GF-D8 (cell line): ENCODE results near the gene TMEM130.
"Not testable (repeated sequence)": the region's sequence is repeated elsewhere in the genome, so short reads cannot be mapped to it uniquely, and the experiment has no call there.

ENCODE experiments used
- DNase-seq: peaks from one replicate; lab custom pipeline; 2025; lab: John Stamatoyannopoulos, UW

TMEM130 gene

GRCh38 chr7:98877692-98878364 lies 8.0 kb upstream of the TMEM130 start:
- no peak for DNase-seq

DNA sequence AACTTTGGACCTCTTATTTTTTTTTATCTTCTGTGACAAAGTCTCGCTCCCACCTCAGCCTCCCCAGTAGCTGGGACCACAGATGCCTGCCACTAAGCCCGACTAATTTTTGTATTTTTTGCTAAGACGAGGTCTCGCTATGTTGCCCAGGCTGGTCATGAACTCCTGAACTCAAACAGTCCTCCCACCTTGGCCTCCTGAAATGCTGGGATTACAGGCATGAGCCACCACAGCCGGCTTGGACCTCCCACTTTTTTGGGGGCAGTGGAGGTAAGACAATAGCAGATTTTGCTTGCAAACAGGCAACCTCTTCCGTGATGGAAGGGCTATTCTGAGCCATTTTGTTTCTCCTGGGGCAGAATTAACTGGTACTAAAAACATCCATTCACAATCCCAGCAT lies 7.3 kb upstream of the TMEM130 start:
- DNase-seq = no peak

GRCh38 chr7:98875501-98875900 lies 5.7 kb upstream of the TMEM130 start:
- DNase-seq = no peak

DNA sequence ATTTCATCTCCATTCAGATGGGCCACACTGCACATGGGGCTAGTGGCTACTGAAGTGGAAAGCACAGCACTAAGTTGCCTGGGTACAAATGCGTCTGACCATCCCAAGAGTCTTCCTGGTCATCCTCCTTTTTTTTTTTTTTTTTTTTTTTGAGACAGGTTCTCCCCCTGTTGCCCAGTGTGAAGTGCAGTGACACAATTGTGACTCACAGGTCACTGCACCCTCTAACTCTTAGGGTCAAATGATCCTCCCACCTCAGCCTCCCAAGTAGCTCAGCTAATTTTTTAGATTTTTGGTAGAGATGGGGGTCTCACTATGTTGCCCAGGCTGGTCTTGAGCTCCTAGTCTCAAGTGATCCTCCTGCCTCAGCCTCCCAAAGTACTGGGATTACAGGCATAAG lies 5.1 kb upstream of the TMEM130 start:
- DNase-seq = no peak

DNA sequence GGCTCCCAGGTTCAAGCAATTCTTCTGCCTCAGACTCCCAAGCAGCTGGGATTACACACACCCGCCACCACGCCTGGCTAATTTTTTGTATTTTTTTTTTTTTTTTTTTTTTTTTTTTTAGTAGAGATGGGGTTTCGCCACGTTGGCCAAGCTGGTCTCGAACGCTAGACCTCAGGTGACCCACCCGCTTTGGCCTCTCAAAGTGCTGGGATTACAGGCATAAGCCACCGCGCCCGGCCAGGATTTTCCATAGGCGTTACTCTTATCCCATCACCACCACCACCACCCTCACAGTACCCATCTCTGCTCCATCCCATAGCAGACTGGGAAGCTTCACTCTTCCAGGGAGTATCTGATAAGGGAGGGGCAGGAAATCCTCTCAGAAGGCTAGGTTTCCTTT lies 3.8 kb upstream of the TMEM130 start:
- DNase-seq = not testable (repeated sequence)

DNA sequence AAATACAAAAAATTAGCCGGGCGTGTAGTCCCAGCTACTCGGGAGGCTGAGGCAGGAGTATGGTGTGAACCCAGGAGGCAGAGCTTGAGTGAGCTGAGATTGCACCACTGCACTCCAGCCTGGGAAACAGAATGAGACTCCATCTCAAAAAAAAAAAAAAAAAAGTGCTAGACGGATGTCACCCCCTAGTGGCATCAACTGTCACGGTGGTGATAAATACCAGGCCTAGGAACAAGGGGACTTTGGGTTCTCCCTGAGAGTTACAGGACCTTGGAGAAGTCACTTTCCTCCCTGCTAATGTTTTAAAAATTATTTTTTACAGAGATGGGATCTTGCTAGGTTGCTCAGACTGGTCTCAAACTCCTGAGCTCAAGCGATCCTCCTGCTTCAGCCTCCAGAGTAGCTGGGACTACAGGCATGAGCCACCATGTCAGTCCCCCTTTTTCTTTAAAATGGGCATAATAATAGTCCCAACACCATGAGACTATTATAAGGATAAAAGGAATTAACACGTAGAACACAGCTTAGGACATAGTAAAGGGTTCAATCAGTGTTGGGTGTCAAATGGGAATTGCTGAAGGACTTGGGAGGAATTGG lies 2.6 kb upstream of the TMEM130 start:
- no peak for DNase-seq

GRCh38 chr7:98870807-98871491 lies 1.1 kb upstream of the TMEM130 start:
- no peak for DNase-seq

- peak; percentile 35 for DNase-seq
Measured at GRCh38 chr7:98870121-98870651, 372 bp upstream of the TMEM130 start.

- DNase-seq = no peak
Measured at GRCh38 chr7:98869027-98869596, 702 bp downstream of the TMEM130 start.

DNA sequence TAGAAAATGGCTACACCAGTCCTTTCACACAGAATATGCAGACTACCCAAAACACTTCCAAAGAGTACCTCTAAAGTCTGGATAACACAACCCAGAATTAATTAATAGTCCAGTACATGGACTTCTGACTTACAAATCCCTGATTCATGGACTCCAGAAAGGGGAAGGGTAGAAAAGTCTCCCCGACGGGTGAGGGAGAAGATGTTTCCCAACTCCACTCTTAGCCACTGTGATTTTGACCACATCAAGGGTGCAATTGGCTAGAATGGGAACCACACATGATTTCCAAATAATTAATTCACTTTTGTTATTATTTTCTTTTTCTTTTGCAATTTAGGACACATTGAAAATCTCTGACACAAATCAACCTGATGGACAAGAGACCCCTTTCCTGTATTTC lies 1.4 kb downstream of the TMEM130 start:
- DNase-seq = no peak

DNA sequence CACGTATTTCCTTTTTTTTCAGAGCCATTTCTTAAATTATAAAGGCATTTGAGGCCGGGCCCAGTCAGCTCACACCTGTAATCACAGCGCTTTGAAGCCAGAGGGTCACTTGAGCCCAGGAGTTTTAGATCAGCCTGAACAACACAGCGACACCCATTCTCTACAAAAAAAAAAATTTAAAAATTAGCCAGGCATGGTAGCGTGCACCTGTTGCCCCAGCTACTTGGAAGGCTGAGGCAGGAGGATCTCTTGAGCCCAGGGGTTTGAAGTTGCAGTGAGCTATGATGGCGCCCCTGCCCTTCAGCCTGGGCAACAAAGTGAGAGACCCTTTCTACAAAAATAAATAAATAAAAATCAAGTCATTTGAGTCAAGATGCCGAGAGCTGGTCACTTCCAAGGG lies 3.0 kb downstream of the TMEM130 start:
- DNase-seq = no peak

GRCh38 chr7:98866351-98866750 lies 3.5 kb downstream of the TMEM130 start:
- no peak for DNase-seq

- no peak for DNase-seq
Measured at GRCh38 chr7:98864731-98865453, 4.9 kb downstream of the TMEM130 start.

DNA sequence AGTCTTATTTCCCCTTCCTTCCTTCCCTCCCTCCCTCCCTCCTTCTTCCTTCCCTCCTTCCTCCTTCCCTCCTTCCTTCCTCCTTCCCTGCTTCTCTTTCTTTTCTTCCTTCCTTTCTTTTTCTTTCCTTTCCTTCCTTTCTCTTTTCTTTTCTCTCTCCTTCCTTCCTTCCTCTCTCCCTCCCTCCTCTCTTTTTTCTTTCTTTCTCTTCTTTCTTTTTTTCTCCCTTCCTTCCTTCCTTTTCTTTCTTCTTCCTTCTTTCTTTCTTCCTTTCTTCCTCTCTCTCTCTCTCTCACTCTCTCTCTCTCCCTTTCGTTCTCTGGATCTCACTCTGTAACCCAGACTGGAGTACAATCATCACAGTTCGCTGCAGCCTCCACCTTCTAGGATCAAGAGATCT lies 6.2 kb downstream of the TMEM130 start:
- no peak for DNase-seq

DNA sequence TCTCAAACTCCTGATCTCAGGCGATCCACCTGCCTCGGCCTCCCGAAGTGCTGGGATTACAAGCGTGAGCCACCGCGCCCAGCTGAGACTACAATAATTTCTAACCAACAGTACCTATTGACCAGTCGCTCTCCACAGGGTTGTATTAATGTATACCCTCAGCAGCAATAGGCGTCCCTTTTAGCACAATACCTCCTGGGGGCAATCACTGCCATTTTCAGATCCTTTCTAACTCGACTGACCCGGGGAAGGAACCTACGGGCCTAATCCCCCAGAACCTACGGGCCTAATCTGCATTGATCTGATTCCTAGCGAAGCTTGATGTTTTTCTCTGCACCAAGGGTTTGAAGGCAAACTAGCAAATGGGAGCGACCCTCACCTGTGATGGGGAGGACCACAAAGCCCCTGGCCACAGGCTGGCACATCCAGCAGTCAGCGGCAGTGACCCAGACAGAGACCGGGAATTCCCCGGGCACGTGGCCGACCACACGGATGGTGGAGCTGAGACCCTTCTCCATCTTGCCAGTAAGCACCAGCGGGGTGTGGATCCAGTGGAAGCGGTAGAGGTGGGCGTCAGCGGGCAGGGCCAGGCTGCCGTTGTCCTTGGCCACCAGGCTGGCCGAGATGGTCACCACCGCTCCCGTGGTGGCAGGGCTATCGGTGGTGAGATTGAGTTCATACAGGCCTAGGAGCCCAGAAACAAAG lies 6.9 kb downstream of the TMEM130 start:
- no peak for DNase-seq

- DNase-seq = no peak
Measured at GRCh38 chr7:98862203-98862602, 7.6 kb downstream of the TMEM130 start.

DNA sequence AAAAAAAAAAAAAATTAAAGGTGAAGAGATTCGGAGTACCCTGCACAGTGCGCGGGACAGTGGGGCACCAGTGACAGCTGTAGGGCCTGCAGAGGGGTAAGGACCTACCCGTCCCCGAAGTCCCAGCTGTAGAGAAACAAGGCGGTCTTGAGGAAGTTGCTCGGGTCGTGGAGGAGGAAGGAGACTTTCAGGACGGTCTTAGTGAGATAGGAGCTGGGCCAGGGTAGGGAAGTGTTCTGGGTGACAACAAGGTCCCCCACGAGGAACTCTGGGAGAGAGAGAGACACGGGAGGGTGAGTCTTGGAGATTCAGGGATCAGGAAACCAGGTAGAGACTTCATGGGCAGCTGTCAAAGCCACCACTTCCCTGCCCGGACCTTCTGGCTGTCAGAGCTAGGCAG lies 9.7 kb downstream of the TMEM130 start:
- DNase-seq = no peak

- DNase-seq = no peak
Measured at GRCh38 chr7:98855610-98856422, 14.0 kb downstream of the TMEM130 start.

GRCh38 chr7:98852826-98853225 lies 17.0 kb downstream of the TMEM130 start:
- no peak for DNase-seq

DNA sequence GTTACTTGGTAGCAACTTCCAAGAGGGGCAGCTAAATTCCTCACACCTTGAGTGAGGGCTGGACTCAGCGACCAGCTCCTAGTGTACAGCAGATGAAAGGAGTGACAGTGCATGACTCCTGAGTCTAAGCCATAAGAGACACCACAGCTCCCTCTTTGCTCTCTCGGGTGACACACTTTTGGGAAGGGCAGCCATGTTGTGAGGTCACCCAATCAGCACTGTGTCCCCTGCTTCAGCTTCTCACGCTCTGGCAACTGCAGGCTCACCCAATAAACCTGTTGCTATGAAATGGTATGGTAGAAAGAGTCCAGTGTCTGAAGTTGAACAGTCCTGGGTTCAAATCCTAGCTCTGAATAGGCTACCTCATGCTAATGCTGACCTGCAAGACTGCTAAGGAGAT lies 20.9 kb downstream of the TMEM130 start:
- DNase-seq = no peak

DNA sequence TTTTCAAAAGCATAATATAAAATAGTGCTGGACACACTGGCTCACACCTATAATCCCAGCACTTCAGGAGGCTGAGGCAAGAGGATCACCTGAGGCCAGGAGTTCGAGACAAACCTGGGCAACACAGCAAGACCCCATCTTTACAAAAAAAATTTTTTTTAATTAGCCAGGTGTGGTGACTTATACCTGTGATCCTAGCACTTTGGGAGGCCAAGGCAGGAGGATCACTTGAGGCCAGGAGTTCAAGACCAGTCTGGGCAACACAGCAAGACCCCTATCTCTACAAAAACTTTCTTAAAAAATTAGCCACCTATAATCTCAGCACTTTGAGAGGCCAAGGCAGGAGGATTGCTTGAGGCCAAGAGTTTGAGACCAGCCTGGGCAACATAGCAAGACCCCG lies 27.3 kb downstream of the TMEM130 start:
- not testable (repeated sequence) for DNase-seq
